RPMI8226 (cell line): ENCODE data around the gene GALK2.
"Not testable (repeated sequence)": the region's sequence is repeated elsewhere in the genome, so short reads cannot be mapped to it uniquely, and the experiment has no call there.

Source experiments
- DNase-seq: peaks from one replicate; pipeline ENCODE4 v3.0.0-alpha.2; 2015

Gene GALK2

DNA sequence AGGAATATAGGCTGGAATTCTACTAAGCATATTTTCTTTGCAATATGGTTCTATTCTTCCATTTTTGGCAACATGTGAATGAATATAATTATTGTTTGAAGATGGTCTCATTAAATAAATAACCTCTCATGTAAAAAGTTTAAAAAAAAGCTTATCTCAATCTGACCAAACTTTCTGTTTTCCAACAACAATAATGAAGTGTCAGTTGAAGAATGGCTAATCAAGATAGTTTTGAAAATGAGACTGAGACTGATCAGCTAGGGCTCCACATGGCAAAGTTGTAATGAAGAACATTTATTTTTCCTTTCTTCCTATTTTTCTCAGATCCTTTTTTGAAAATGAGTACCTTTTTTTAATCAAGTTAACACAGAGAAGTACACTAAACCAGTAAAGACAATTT is 117.4 kb downstream of the GALK2 start:
- DNase-seq, result no peak

DNA sequence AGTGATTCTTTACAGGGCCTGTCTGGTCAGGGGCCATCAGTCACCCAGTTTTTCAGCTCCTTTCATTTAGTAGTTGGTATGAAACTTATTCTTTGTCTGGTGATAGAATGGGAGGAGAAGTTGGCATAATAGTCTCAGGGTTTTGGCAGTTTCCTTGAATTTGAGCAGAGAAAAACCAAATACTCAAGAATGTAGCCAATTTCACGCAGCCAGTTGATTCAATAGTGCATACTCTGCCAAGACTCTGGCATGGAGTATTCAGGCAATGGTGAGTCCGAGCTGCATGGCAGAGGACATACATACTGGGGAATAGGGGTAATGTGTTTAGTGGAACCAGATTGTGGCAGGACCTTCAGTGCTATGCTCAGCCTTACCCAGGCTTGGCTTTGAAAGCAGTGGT is 118.3 kb downstream of the GALK2 start:
- no peak for DNase-seq

DNA sequence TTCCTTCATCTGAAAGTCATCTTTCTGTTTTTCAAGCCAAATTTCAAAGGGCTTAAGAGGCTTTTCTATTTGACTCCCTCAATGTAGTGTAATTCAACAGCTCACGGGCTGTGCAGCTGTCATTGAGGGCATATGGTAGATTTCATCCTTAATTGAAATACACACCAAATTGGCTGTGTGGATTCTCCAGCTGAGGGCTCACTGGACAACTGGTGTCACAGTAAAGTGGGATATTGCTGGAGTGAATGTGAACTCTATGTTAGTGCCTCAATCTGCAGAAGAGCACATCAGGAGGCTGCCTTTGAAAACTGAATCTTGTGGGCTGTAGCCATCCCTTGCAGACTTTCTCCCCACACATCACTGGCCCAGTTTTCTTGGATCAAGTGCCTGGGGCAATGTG is 120.1 kb downstream of the GALK2 start:
- DNase-seq, result no peak

DNA sequence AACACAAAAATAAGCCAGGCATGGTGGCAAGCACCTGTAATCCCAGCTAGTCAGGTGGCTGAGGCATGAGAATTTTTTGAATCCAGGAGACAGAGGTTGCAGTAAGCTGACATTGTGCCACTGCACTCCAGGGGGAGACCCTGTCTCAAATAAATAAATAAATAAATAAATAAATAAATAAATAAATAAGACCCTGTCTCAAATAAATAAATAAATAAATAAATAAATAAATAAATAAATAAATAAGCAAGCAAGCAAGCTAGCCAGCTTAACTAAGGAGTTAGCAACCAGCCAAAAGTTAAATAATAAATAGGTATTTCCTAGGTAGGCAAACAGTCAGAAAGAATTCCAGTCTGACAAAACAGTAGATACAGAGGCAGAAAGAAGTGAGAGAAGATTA is 123.9 kb downstream of the GALK2 start:
- no peak for DNase-seq

DNA sequence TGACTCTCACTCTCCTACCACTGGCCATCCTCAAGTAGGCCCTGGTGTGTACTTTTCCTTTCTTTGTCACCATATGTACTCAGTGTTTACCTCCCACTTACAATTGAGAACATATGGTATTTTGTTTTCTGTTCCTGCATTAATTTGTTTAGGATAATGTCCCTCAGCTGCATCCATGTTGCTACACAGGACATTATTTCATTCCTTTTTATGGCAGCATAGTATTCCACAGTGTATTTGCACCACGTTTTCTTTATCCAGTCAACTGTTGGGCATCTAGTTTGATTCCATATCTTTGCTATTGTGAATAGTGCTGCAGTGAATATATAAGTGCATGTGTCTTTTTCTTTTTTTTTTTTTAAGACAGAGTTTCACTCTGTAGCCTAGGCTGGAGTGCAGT is 126.2 kb downstream of the GALK2 start:
- DNase-seq, result no peak

DNA sequence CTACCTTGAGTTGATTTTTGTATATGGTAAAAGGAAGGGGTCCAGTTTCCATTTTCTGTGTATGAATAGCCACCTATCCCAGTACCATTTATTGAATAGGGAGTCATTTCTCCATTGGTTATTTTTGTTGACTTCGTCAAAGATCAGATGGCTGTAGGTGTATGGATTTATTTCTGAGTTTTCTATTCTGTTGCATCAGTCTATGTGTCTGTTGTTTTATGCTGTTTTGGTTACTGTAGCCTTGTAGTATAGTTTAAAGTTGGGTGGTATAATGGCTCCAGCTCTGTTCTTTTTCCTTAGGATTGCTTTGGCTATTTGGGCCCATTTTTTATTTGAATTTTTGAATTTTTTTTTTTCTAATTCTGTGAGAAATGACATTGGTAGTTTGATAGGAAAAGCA is 127.5 kb downstream of the GALK2 start:
- no peak for DNase-seq

DNA sequence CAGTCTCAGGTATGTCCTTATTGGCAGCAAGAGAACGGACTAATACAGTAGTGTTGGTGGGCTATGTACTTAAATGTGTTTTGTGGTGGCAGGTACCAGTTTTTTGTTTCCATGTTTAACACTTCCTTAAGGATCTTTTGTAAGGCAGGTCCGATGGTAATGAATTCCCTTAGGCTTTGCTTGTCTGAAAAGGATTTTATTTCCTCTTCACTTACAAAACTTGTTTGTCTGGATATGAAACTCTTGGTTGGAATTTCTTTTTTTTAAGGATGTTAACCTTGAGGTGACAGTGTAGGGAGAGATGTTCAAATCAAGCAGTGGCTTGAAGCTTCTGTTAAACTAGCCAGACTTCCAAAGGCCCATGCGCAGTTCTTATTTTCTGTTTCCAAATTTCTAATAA is 130.8 kb downstream of the GALK2 start:
- DNase-seq, result no peak

DNA sequence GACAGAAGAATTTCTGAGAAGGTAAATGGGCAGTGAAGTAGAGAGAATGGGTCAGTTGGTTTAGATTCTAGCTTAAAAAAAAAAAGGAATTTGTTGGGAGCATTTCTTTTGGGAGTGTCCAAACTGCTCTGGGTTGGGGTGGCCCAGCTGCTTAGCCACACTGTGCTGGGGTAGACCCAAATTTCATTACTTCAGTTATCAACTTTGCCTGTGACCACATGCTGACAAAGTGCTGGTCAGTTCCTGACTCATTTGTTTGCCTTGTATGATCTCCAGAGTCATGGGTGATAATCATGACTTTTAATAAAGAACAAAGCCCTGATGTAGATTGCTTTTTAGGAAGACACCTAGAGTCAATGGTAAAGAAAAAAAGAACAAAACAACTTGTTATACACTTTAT is 131.5 kb downstream of the GALK2 start:
- DNase-seq, result no peak

DNA sequence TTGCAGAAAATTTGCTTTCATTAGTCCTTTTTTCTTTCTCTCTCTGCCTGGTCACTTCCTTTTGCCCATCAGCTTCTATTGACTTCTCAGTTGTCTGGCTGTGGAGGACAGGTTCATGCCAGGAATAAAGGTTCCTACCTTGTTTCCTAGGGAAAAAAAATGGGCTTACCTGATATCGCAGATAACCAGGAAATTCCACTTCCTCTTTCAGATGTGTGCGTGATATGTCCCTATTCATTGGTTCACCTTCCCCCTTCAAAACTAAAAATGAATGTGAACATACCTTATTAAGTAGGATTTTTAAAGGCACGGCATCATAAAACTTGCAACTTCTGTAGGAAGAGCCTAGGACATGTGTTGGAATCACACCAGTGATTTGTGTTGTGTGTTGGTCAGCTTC is 133.0 kb downstream of the GALK2 start:
- no peak for DNase-seq

DNA sequence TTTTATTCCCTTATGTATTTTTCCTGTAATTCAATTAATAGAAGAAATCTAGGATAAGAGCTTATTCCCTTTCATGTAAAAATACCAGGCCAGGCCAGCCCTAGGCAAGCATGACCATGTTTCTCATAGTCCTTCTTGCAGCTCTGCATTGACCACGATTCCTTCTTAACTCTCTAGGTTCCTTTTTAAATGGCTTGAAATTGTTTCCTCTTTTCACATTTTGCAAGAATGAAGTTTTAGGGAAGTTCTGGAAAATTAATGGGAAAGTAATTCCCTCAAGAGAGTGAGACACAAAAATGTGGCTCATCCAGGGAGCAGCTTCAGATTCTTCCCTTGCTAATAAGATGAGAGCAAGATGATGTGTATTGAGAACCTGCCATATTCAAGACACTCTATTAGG is 136.5 kb downstream of the GALK2 start:
- DNase-seq, result no peak

DNA sequence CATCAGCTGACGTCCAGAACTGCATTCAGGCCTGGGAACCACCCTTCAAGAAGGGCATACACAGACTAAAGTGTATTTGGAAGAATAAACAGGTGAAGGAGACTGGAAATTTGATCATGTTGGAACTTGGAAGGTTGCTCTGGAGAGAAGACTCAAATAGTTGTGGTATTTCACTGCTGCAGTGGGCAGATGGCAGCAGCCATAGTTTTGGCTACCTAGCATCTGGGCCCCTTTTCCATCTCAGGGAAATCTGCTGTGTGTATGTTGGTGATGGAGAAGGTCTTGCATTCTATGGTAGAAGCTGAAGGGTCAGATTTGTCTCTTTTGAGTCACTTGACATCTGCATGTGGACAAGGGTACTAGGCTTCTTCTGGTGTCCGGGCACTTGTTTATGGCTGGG is 138.6 kb downstream of the GALK2 start:
- no peak for DNase-seq

DNA sequence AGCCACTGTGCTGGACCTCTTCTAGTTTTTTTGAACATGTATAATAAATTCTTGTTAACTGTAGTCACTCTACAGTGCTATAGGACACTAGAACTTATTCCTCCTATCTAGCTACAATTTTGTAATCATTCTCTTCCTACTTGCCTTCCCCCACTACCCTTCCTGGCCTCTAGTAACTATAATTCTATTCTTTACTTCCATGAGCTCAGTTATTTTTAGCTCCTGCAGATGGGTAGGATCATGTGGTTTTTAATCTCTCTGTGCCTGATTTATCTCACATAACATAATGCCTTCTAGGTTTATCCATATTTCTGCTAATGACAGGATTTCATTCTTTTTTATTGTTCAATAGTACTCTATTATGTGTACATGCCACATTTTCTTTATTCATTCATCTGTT is 139.8 kb downstream of the GALK2 start:
- DNase-seq, result no peak

DNA sequence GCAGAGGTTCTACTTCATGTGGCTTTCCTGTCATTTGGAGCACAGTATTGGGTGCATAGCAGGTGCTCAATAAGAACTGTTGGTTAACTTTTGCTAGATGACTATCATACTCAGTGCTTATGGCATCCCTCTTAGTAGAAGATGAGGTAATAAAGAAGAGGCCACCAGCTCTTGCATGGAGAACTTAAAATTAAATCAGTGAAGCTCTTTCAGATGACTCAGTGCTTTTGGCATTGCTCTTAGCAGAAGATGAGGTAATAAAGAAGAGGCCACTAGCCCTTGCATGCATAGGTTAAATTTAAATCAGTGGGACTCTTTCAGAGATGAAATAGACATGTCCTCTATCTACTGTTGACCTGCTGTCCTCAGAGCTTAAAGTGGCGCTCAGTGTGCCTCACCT is 143.6 kb downstream of the GALK2 start:
- DNase-seq, result no peak

DNA sequence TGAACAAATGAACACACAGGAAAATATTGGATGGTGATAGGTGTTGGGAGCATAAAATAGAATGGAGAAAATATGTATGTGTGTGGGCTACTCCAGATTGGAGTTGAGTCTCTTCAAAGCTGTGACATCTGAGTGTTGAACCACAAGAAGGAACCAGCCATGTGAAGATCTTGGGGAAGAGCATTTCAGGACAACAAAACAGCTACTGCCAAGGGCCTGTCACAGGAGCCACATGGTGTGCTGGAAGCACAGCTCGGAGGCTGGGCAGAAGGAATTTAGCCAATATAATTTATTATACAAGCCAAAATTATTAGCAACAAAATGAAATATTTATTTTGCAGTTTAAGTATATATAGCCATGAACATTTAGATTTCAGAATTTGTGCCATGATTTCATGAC is 144.7 kb downstream of the GALK2 start:
- DNase-seq, result no peak

DNA sequence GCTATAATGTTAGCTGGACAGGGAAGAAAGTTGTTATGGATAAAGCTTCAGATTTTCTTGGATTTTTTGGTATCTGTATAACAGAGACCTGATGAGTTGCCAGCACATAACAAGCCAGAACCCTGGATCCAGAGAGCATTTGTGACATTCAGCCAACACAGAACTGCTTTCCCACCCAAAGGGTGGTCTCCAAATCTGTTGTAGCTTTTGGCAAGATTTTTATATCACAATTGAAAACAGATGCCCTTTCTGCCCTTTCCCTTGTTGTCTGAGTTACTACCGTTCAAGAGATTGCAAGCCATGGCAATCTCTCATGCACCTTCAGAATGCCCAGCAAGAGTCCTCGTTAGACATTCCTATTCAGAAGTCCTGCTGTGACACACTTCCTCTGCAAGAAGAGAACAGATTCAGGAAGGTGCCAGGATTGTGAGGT is 145.4 kb downstream of the GALK2 start:
- no peak for DNase-seq

DNA sequence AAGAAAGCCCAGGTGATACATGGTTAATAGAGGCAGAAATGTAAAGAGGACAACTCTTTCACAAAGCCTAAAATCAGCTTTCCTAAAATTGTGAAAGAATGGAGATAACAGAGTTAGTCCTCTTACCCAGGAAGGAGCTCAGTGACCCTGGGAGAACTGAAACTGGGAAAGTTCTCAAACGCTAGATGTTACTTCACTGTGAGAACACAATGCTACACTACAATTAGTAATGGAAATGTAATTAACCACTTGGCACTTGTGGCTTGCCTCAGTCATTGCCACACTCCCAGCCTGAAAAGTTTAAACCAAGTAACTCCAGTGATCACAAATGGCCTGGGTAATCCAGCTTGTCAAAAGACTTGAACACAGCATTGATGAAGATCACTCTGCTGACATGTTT is 150.3 kb downstream of the GALK2 start:
- no peak for DNase-seq

DNA sequence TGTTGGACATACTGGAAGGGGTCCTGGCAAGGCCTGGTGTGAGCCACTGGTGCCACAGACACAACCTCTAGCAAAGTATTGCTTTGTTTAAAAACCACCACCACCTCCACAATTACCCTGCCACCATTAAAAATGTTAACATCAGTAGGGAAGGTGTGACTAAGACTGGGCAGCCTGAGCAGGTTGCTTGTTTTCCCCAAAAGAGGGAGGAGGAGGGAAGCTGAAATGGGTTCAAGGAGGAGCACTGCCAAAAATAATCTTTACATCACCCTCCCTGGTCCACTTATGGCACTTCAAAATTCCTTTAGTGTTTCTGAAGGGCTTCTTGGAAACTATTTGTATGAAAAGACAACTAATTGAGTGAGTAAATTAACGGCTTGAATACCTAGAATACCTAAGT is 153.2 kb downstream of the GALK2 start:
- DNase-seq, result no peak

DNA sequence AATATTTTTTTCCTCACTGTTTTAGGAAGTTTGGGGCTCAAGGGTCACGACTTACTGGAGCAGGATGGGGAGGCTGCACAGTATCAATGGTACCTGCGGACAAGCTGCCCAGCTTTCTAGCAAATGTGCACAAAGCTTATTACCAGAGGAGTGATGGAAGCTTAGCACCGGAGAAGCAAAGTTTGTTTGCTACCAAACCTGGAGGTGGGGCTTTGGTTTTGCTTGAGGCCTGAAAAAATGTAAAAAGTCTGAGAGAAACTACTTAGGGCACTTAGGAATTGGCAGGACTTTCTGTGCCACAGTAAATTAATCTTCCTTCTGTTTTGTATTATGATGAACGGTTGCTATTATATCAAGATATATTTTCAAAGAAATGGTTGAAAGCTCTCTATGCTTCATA is 157.9 kb downstream of the GALK2 start:
- no peak for DNase-seq

DNA sequence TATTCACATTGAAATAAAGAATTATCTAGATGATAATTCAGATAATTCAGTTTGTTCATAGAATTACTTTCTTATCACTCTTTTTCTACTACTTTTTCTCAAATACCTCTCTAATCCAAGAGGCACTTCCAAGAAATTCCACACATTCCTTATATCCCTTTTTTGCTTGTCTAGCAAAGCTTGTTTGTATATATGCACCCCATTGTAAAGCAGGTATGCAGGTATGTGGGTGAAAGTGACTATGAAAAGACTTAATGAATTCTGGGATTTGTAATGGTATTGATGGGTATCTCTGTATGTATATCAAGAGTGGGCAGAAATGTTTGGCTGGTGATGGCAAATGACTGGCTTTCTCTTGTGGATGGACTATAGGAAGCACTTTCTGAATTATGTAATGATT is 158.9 kb downstream of the GALK2 start:
- no peak for DNase-seq

DNA sequence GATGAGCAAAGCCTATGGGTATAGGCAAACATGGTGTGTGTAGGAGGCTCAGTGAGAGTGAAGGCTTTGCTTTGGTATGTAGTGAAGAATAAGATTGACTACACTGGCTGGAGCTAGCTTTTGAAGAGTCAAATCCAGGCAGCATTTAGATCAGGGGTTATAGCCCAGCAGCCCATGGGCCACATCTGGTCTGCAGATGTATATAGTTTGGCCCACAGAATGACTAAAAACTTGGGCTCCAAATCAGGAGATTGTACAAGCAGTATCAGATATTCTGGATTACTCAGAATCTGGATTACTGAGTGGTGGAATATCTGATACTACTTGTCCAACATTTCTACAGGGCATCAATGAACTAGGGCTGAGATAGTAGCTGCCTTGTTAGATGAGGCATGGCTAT is 160.1 kb downstream of the GALK2 start:
- DNase-seq, result no peak

DNA sequence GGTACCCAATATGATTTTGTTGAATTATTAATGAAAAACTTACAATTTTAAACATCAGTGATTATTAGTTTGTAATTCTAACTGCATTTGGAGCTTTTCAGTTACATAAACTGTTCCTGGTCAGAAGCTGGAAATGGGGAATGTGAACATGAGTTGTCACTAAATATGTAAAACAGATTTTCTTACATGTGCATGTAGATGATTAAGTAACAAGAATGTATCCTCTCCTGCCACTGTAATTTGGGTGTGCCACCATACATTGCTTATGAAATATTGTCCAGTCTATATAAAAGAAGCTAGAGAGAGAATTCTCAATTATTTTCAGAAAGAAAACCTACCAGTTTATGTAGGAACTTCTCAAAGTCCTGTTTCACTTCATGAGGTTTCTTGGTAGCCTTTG is 161.4 kb downstream of the GALK2 start:
- no peak for DNase-seq

DNA sequence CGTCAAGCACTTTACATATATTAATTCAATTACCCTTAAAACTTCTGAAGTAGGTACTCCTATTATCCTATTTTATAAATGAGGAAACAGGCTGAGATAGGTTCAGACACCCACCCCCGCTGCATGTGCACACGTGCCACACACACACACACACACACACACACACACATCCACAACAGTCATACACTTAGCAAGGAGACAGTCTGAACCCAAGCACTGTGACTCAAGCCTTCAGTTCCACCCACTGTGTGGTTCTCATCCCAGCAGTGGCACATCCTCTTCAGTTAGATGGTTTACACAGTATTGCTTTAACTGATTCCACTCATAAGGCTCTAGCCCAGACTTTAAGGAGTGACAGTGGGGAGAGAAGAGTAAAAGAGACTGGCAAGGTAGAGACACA is 161.9 kb downstream of the GALK2 start:
- no peak for DNase-seq

DNA sequence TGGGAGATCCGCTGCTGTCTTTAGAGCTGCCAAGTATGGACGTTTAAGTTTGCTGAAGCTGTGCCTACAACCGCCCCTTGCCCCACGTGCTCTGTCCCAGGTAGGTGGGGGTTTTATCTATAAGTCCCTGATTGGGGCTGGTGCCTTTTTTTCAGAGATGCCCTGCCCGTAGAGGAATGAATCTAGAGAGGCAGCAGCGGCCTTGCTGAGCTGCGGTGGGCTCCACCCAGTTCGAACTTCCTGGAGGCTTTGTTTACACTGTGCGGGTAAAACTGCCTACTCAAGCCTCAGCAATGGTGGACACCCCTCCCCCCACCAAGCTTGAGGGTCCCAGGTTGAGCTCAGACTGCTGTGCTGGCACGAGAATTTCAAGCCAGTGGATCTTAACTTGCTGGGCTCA is 169.6 kb downstream of the GALK2 start:
- no peak for DNase-seq

DNA sequence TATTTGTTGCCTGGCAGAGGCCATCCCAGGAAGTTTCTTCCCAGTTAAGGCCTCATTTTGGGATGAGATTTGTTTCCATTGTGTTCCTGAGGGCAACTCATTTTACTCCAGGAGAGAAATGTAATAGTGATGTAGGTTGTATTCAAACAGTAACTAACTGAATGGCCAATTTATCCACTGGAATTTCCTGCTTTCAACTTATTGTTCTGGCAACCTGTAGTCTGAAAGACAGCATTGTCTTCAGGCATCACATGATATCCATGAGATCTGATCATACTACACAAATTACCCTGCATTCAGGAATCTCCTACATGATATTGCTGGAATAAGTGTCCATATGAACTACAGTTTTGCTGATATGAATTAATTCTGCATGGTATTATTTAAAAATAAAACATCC is 173.5 kb downstream of the GALK2 start:
- no peak for DNase-seq

DNA sequence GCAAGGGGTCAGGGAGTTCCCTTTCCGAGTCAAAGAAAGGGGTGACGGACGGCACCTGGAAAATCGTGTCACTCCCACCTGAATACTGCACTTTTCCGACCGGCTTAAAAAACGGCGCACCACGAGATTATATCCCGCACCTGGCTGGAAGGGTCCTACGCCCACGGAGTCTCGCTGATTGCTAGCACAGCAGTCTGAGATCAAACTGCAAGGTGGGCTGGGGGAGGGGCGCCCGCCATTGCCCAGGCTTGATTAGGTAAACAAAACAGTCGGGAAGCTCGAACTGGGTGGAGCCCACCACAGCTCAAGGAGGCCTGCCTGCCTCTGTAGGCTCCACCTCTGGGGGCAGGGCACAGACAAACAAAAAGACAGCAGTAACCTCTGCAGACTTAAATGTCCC is 184.4 kb downstream of the GALK2 start:
- DNase-seq, result not testable (repeated sequence)

DNA sequence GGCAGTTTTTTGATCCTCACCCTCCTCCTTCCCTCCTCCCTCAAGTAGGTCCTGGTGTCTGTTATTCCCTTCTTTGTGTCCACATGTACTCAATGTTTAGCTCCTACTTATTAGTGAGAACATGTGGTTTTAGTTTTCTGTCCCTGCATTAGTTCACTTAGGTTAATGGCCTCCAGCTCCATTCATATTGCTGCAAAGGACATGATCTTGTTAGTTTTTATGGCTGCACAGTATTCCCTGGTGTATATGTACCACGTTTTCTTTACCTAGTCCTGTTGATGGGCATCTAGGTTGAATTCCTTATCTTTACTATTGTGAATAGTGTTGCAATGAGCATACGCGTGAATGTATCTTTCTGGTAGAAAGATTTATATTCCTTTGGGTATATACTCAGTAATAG is 191.3 kb downstream of the GALK2 start:
- no peak for DNase-seq
